NCI-H524 treated with DMSO at 0.1 percent for 48 hours (cell line): ENCODE data around the gene APOA1.
A peak's percentile ranks its signal among the peaks of the same experiment; 100 is the strongest.

Source experiments
- DNase-seq: peaks from one replicate; lab custom pipeline; 2025; lab: John Stamatoyannopoulos, UW

Gene APOA1

DNA sequence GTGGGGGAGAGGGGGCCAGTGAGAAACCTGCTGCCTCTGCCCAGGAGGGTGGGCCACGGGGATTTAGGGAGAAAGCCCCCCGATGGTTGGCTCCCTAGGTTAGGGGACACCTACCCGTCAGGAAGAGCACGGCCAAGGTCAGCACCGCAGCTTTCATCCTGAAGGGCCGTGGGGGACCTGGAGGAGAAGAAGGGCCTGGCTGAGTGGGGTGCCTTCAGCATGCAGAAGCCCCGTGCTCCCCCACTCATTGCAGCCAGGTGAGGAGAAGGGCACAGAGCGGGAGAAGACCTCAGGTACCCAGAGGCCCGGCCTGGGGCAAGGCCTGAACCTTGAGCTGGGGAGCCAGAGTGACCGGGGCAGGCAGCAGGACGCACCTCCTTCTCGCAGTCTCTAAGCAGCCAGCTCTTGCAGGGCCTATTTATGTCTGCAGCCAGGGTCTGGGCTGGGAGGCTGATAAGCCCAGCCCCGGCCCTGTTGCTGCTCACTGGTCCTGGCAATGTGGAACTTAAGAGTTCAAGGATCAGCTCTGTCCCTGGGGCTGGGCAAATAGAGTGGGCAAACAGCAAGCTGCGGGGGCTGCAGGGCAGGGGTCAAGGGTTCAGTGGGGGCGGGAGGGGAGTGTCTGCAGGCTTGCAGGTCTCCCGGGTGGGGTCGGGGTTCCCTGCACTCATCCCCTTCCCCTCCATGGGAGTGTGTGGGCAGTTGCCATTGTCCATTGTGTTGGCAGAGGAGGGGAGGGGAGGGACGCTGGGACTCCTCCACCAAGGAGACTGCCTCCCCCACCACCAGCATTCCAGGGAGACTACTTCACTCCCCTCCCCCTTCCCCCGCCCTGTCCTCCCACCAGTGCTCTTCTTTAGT, at the start of gene APOA1:
TSS of gene APOA1 (minus strand) at position 392 of the 861 bp plus-strand sequence. CDS start at position 157, 235 bp downstream.
- no peak for DNase-seq

DNA sequence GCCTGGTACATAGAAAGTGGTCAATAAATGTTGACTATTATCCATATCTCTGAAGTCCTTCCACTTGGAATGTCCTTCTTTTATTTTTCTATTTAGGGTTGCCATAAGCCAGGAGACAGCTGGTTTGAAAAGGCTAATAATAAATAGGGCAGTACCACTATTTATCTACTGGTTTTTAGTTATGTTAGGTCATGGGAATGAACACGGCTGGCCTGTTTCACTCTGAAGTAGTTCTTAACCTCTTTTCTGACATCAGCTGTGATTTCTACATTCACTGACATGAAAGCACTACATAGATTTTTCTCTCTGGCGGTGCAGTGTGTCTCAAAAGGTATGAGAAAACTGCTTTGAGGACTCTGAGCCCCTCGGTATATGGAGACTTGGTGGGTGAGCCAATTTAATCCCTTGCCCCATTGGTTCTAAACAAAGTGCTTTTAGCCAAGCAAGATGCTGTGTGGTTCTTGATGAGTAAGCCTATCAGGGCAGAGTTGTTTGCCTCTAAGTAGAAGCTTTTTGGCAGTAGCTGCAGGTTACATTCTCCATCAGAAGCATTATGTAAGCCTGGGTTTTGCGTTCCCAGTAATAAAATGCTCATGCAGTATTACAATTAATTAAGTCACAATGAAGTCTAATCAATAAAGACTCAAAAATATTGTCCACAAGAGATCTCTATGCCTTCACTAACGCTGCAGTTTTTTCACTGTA, 48.7 kb upstream of the APOA1 start:
- DNase-seq: no peak

DNA sequence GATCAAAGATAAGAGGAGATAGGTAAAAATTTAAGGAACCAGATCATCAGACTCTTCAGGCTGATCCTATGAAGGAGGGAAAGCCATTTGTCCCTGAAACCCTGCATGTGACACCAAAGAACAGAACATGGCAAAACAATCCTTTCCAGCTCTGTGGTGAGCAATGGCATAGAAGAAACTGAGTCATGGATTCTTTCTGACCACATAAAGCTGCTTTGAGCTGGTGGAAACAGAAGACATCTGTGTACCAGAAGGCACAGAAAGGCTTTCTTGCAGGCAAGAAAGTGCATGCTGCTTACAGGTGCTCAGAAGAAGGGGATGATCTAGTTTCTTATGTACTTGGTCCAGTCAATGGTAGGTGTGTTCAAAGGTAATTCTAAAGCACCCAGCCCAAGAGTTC, 45.0 kb upstream of the APOA1 start:
- no peak for DNase-seq

DNA sequence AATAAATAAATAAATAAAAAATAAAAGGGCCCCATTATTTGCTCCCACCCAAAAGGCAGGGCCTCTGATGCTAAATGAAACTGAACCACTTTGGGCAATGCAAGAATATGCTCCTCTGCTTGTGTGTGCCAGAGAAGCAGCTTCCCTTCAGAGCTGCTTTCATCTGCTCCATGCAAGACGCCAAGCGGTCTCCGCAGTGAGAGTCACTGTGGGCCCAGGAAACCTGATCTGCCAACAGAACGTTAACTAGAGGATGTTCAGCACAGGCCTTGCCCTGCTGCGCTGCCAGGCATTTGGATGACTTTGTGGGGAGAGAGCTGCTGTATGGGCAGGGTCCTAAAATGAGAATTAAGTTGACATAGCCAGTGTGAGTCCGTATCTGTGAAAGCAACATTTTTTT, 43.7 kb upstream of the APOA1 start:
- no peak for DNase-seq

DNA sequence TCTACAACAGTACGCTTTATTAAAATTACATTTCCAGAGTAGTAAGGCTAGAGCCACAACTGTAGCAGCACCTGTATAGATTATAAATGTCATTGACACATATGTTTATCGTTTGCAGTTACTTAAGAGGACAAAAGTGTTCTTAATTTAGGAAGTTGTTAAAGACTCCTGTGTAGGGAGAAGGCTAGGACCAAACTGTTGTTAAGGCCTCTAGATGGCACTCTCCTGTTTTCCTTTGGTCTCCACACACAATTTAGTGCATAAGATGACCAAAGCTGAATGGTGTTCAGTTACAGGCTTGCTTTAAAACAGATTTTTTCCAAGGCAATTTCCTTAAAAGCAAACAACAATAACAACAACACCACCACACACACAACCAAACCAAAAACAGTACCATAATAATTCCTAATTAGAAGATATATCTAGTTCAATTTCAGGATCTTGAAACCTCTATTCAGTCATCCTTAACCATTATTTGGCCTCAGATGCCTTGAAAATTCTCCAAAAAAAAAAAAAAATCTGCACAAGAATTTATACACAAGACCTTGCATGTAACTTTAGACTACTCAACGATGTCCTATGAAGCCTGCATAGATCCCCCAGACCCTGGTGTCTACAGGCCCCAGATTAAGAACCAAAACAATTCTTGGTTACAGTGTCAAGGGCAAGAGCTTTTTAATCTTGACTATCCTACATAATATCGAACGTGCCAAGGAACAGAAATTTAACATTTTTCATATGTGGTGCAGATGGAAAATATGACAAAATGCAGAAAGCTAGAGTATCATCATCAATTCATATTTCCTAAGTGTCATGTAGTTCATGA, 42.6 kb upstream of the APOA1 start:
- peak; percentile 1 for DNase-seq

DNA sequence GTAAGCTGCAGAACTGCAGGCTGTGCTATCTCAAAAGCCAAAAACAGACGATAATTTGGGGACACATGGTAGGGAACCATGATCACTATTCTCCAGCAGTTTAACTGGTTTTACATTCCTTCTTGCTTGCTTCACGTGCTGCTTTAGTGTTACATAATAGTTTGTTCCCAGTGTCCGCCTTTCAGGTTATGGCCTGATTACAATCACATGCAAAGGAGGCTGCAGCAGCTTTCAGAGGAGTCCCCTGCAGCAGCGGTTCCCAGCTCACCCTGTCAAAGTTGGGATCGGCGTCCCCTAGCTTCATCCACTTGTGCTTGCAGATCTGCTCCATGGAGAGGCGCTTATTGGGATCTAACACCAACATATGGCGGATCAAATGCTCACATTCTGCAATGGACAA, 39.2 kb upstream of the APOA1 start:
- no peak for DNase-seq

DNA sequence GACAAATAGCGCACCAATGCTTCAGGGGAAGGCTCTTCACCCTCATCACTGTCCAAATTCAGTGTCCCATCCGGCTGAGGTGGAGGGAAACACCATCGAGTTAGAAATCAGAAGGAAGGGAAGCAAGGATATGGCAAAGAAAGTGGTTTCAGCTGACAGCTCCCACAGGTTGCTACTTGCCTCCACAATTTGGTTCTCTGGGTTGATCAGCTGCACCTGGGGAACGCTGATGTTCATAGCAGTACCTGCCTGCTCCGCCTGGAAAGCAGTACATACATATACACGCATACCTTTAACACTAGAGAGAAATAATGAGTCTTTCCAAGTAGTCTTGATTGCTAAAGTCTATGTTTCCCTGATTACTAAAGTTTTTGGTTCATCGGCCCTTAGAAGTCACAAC, 37.8 kb upstream of the APOA1 start:
- no peak for DNase-seq

DNA sequence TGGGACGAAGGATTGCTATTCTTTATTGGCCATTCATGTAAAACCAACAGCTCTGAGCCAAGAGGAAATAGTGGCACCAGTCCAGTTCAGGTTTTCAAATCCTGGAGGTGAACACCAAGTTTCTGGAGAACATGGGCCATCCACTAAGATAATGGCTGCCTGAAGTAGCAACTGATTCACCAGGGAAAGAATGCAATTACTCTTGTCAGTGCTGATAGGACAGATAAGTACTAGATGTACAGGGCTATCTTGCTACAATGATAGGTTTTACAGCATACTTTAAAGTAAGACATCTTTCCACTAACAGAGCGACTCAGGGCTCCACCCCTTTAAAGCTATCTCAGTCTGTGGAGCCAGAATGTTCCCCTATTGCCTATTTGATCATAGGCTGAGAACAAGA, 36.8 kb upstream of the APOA1 start:
- DNase-seq: no peak

DNA sequence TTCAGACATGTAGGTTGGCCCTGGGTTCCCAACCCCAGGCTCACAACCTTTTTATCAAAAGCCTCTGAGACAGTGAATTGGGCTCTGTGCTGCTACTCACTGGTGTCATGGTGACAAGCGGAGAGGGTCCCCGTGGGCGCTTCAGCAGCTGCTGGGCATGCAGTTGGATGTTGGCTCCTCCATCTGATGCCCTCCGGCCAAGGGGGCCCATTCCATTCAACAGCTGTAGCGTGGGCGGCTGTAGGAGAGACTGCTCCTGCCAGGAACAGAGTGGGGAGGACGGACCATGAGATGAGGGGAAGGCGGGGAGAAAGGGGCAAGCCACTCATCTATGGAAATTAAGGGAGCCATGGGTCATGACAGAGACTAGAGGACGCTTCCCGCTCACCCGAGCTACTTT, 36.0 kb upstream of the APOA1 start:
- DNase-seq: no peak

DNA sequence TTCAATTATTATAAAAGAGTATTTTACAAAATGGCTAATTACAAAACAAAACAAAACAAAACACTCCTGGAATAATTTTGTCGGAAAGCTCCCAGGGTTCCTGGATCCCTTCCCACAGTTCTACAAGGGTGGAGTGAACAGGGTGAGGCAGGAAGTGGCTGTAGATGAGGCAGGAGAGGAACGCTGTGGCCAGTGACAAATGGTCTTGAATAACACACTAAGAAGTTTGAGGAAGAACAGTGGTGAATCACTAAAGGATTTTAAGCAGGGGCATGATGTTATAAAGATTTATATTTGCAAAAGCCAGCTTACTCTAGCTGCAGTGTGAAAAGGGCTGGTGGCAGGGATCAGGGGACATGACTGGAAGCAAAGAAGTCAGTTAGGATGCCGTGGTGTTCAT, 33.8 kb upstream of the APOA1 start:
- no peak for DNase-seq

DNA sequence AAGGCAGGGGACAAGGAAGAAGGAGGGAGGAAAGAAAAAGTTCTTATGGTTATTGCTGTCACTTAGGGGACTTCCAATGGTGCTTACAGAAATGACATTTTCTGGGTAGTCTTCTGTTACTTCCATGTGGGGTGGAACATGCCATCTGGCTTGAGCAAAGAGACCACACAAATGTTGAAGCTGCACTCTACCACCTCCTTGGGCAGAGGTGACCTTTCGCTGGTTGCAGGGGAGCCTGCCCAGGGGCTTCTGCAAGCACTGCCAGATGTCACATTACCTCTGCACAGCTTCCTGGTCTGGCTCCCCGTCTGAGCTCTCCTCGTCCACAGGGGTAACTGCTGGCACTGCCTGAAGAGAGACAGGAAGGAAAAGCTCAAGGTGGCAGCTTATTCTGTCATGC, 32.6 kb upstream of the APOA1 start:
- DNase-seq: no peak

DNA sequence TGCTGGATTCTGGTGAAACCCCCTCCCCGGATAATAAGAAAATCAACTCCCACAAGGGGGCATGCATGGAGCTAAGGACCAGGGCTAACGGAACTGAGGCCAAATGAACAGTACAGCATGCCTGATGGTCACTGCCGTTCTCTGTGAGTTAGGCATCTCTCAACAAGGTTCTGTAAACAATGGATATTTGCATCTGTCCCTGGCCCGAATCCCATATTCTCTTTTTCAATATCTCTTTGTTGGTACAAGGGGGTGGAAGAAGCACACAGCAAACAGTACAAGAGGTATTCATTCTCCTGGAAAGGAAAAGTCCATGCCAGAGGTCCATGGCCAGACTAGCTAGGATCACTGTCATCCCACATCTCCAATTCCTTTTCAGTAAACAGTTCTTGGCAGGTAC, 32.2 kb upstream of the APOA1 start:
- no peak for DNase-seq

DNA sequence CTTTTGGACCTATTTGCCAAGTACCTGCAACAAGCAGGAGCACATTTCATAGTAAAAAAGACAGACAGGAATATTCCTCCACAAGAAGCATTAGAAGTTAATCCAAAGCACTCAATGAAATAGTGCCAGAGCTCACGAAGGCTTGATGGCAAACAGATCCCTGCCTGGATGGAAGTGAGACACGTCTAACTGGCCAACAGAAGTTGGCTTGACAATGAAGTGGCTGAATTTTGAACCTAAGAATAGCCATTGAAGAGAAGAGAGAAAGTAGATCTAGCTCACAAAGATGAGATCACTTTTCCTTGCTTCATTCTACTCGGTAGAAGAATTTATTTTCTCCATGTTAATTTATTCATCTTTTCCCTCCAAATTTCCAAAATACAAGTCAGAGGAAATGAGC, 30.6 kb upstream of the APOA1 start:
- no peak for DNase-seq

DNA sequence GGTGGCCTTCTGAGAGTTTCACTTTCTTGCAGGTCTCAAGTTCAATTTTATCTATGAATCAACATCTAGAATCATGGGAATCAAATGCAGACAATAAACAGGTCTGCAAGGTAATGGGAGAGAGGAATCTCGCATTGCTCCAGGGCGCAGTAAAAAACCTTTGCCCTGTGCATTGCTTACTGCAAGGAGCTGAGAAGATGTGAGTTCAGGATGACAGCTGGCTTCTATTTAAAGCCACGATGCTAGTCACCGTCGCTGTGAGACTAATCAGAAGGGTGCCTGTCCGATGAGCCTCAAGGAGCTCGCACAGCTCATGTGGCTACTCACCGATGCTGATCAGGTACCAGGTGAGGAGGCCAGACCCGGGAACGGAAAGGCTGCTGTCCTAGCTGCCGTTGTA, 30.2 kb upstream of the APOA1 start:
- DNase-seq: no peak

DNA sequence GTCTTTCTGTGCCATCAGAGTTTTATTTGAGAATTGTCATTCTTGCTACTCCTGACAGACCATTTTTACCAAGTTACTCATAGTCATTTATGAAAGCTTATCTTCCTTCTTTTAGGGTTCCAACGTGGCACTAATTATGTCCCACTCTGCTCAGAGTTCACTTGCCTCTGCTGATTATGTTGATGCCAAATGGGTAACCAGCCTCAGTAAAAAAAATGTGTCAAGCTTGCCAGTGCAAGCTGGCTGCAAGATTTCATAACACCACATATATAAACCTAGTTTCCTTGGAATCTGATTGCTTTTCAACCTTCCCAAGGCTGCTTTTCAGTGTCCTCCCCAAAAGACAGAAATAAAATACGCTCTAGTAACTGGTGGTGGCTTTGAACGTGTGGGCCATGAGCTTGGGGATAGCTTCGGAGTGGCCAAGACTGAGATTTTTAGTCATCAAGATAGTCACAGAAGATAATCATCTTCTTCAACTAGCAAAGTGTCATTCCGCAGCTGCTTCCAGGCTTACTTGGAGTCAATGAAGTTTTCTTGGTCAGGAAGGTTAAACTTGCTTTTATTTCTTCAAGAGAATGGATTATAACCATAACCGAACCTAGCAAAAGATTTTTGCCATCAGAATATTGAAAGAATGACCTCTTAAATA, 29.5 kb upstream of the APOA1 start:
- DNase-seq: no peak

DNA sequence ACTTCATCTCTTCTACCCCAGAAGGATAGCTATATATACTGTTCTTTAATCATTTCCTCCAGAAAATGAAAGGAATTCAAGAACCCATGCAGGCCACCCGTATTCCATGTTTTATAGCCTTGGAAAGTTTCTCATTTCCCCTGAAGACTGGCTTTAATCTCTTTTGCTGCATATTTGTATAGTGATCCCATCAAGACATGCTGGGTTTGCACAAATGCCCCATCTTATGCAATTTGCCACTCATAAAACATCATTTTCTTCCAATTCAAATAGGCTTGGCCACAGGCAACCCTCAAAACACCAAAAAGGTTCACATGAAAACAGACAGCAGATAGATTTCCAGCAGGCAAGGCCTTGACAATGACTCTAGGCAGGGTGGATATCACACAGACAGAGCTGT, 28.3 kb upstream of the APOA1 start:
- no peak for DNase-seq

DNA sequence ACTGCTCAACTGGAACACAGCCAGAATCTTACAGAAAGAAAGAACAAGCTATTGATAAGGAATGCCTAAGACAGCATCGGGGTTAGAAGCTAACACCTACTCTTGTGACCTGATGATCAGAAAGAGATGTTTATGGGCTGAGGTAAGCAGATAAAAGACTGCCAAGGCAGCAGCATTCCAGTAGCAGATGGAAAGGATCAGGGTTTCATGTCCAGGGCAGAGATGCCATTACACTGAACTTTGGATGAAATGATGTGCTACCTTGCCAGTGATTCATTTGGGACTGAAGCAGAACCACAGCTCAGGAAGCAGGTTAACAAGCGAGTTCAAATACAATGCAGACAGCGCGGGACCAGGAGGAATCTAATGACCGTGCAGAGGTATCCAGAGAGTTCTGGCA, 27.1 kb upstream of the APOA1 start:
- DNase-seq: no peak

DNA sequence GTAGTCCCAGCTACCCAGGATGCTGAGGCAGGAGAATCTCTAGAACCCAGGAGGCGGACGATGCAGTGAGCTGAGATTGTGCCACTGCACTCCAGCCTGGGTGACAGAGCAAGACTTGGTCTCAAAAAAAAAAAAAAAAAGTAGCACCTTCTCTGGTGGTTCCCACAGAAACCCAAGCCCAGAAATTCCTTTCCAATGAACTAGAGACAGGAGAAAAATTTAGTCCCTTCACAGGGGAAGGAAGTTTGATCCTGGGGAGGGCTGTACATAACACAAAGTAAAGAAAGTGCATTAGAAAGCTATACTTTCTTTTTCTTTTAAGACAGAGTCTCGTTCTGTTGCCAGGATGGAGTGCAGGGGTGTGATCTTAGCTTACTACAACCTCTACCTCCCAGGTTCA, 25.5 kb upstream of the APOA1 start:
- DNase-seq: no peak

DNA sequence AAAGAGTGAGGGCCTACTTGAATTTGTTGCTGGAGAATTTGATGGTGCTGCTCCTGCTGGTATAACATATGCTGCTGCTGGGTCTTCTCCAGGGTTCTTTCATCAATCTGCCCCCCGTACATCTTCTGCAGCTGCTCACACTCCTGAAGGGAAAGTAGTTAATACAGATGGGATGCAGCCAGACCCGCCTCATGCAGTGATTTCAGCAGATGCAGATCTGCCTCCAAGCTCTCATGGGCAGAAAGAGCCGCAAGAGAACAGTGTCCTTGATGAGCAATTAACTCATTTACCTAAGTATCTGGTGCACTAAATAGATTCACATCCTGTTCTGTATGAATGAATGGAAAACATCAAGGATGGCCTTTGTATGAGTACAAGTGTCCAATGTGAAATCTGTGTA, 24.8 kb upstream of the APOA1 start:
- DNase-seq: no peak

DNA sequence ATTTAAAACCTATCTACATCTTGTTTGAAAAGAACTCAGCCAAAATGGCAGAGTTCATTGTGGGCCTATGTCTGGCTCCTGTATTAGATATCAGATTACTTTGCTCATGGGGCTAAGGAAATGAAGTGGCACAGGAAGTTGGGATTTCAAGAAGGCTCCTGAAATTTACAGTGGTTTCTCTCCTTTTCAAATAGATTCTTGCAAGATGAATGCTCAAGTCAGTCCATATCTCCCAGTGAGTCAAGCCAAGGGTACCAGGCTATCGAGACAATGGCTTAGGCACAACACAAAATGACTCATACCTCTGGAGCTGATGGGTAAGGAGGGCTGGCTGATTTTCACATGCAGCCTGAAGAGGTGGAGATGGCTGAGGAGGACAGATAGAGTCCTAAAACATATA, 24.1 kb upstream of the APOA1 start:
- DNase-seq: no peak

DNA sequence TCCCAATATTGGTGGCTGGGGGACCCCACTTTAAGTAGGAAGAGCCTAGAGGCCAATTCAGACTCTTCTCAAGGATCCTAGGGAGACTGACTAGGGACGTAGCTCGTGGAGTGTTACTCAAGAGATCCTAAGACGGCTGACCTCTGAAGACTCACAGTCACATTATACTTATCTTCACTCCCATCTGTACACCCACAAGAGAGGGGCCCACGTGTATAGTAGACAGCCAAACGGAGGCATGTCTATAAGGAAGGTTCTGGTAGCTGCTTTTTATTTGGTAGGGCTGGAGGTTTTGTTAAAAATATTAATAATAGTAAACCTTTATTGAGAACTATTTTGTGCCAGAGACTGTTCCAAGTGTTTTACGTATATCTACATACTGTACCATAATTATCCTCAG, 22.9 kb upstream of the APOA1 start:
- no peak for DNase-seq

DNA sequence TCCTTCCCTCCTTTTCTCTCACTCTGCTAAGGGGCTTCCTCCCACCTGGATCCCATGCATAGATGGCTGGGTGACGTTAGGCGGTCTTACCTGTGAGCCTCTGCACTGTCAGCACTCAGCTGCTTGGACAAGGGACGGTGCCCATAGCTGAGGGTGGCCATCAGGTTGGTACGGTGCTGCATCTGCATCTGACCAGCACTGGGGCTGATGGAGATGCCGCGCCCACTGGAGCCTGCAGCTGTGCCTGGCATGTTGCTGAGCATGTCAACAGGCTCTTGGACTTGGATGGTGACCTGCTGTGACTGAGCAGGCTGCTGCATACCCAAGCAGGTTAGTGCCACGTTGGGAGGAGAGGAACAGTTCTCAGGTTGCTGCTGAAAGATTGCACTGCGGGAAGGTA, 21.8 kb upstream of the APOA1 start:
- DNase-seq: no peak
